ENCODE data around the gene MROH2A.
A peak's percentile ranks its signal among the peaks of the same experiment; 100 is the strongest.
"Not testable (repeated sequence)": the region's sequence is repeated elsewhere in the genome, so short reads cannot be mapped to it uniquely, and the experiment has no call there.

MROH2A gene

GRCh38 chr2:233747283-233747544, 30.9 kb upstream of the MROH2A start (continued):
- no peak for TF ChIP-seq EGR2 (tag by site-specific recombination; IDR thresholded peaks at IDR 0.05; ENCODE audit: low read depth)
- no peak for TF ChIP-seq ZSCAN30 (tag by site-specific recombination; IDR thresholded peaks at IDR 0.05)

GRCh38 chr2:233750689-233751088, 27.4 kb upstream of the MROH2A start:
- H3K4me1 ChIP-seq (ENCODE audit: control insufficient read depth, insufficient read depth, low read length); H3K4me3 ChIP-seq (ENCODE audit: low read depth, low read length); H3K9me3 ChIP-seq (ENCODE audit: control insufficient read depth, insufficient read depth, low read depth, low read length); H3K27ac ChIP-seq (ENCODE audit: extremely low read depth, low read depth, low read length); H3K36me3 ChIP-seq (ENCODE audit: control insufficient read depth in 2 of 2, insufficient read depth in 1 of 2, low read length in 2 of 2); POLR2A ChIA-PET: not testable (repeated sequence)
- peak; percentile 76 for TF ChIP-seq SETDB1 (IDR thresholded peaks at IDR 0.05; ENCODE audit: insufficient read length, low read length)
- CTCF ChIA-PET = interaction anchor here (0.6 to 0.7 kb wide), 2 partner anchors 303 to 371 kb away, joined by 3 to 4 read pairs; no protein-coding TSS in a partner anchor

GRCh38 chr2:233751212-233752009, 26.7 kb upstream of the MROH2A start:
- POLR2A ChIA-PET; H3K36me3 ChIP-seq (ENCODE audit: control insufficient read depth in 2 of 2, insufficient read depth in 1 of 2, low read length in 2 of 2); H3K27ac ChIP-seq (ENCODE audit: extremely low read depth, low read depth, low read length); H3K9me3 ChIP-seq (ENCODE audit: control insufficient read depth, insufficient read depth, low read depth, low read length); H3K4me1 ChIP-seq (ENCODE audit: control insufficient read depth, insufficient read depth, low read length); H3K4me3 ChIP-seq (ENCODE audit: low read depth, low read length): not testable (repeated sequence)
- CTCF ChIA-PET = interaction anchor here (0.6 to 0.7 kb wide), 2 partner anchors 303 to 371 kb away, joined by 3 to 4 read pairs; no protein-coding TSS in a partner anchor

GRCh38 chr2:233754872-233755611, 23.1 kb upstream of the MROH2A start:
- Histone ChIP-seq H3K36me3 (ENCODE audit: control insufficient read depth in 2 of 2, insufficient read depth in 1 of 2, low read length in 2 of 2) (no peaks in the 10 kb centered on the region), H3K4me1 (ENCODE audit: control insufficient read depth, insufficient read depth, low read length) (no peaks in the 10 kb centered on the region), H3K4me3 (ENCODE audit: low read depth, low read length) (no peak overlapping the region), H3K27ac (ENCODE audit: extremely low read depth, low read depth, low read length) (no peak overlapping the region), H3K9me3 (ENCODE audit: control insufficient read depth, insufficient read depth, low read depth, low read length) (no peaks in the 10 kb centered on the region)
- ChIA-PET POLR2A (no interaction called here), CTCF (no interaction called here)
- TF ChIP-seq ZNF248 (tag by site-specific recombination; IDR thresholded peaks at IDR 0.05) (no peak), ZNF398 (tag by site-specific recombination; IDR thresholded peaks at IDR 0.05) (no peak), HOXA7 (CRISPR knock-in tag; IDR thresholded peaks at IDR 0.05; ENCODE audit: borderline replicate concordance) (no peak), ZBTB10 (tag by site-specific recombination; IDR thresholded peaks at IDR 0.05) (no peak), ZFHX2 (tag by site-specific recombination; conservative IDR thresholded peaks at IDR 0.05) (no peak), GLI4 (tag by site-specific recombination; IDR thresholded peaks at IDR 0.05) (no peak), ZNF148 (tag by site-specific recombination; IDR thresholded peaks at IDR 0.05; ENCODE audit: borderline replicate concordance) (no peak), ZBTB48 (tag by site-specific recombination; IDR thresholded peaks at IDR 0.05) (no peak)

All from HEK293 (cell line).